ENCODE data around the gene KBTBD2.
"Not testable (repeated sequence)": the region's sequence is repeated elsewhere in the genome, so short reads cannot be mapped to it uniquely, and the experiment has no call there.

The KBTBD2 gene

GRCh38 chr7:32891043-32891799 lies at the start of gene KBTBD2:
KBTBD2 (minus strand) TSS chr7:32891760; CDS start chr7:32879604, 12,156 bp downstream.
- peak; percentile 89 for DNase-seq

- DNase-seq = no peak
These were observed 49.6 kb upstream of the KBTBD2 start for GRCh38 chr7:32941181-32941580.

- no peak for DNase-seq
These were observed 46.0 kb upstream of the KBTBD2 start for GRCh38 chr7:32937344-32938174.

GRCh38 chr7:32936689-32937088 lies 45.1 kb upstream of the KBTBD2 start:
- no peak for DNase-seq

- DNase-seq = no peak
These were observed 44.0 kb upstream of the KBTBD2 start for GRCh38 chr7:32935558-32935957.

- DNase-seq = no peak
These were observed 38.8 kb upstream of the KBTBD2 start for GRCh38 chr7:32930378-32930777.

- no peak for DNase-seq
These were observed 38.0 kb upstream of the KBTBD2 start for GRCh38 chr7:32929430-32930143.

GRCh38 chr7:32928785-32929298 lies 37.3 kb upstream of the KBTBD2 start:
- DNase-seq = no peak

- no peak for DNase-seq
These were observed 30.3 kb upstream of the KBTBD2 start for GRCh38 chr7:32921896-32922295.

GRCh38 chr7:32916994-32917393 lies 25.4 kb upstream of the KBTBD2 start:
- DNase-seq = not testable (repeated sequence)

GRCh38 chr7:32916006-32916405 lies 24.4 kb upstream of the KBTBD2 start:
- no peak for DNase-seq

GRCh38 chr7:32915041-32915536 lies 23.5 kb upstream of the KBTBD2 start:
- no peak for DNase-seq

- no peak for DNase-seq
These were observed 22.6 kb upstream of the KBTBD2 start for GRCh38 chr7:32914184-32914583.

GRCh38 chr7:32910195-32910594 lies 18.6 kb upstream of the KBTBD2 start:
- DNase-seq = no peak

GRCh38 chr7:32905175-32905662 lies 13.7 kb upstream of the KBTBD2 start:
- peak; percentile 72 for DNase-seq

GRCh38 chr7:32901629-32902028 lies 10.1 kb upstream of the KBTBD2 start:
- DNase-seq = no peak

GRCh38 chr7:32900433-32900995 lies 9.0 kb upstream of the KBTBD2 start:
- DNase-seq = no peak

- not testable (repeated sequence) for DNase-seq
These were observed 5.8 kb upstream of the KBTBD2 start for GRCh38 chr7:32897376-32897775.

- DNase-seq = no peak
These were observed 5.2 kb upstream of the KBTBD2 start for GRCh38 chr7:32896564-32897347.

GRCh38 chr7:32894171-32894570 lies 2.6 kb upstream of the KBTBD2 start:
- DNase-seq = no peak

- DNase-seq = no peak
These were observed 2.2 kb upstream of the KBTBD2 start for GRCh38 chr7:32893722-32894121.

- DNase-seq = no peak
These were observed 1.6 kb upstream of the KBTBD2 start for GRCh38 chr7:32893207-32893524.
